GM21786 (cell line): Measurements from ENCODE around the gene SLC12A9.
"Not testable (repeated sequence)": the region's sequence is repeated elsewhere in the genome, so short reads cannot be mapped to it uniquely, and the experiment has no call there.

Experiments
- ATAC-seq: cut with Tn5 transposase; IDR thresholded peaks from one replicate; pipeline ENCODE4 v1.9.1; 2021; ENCODE audit not compliant: unreplicated experiment

SLC12A9 gene

DNA sequence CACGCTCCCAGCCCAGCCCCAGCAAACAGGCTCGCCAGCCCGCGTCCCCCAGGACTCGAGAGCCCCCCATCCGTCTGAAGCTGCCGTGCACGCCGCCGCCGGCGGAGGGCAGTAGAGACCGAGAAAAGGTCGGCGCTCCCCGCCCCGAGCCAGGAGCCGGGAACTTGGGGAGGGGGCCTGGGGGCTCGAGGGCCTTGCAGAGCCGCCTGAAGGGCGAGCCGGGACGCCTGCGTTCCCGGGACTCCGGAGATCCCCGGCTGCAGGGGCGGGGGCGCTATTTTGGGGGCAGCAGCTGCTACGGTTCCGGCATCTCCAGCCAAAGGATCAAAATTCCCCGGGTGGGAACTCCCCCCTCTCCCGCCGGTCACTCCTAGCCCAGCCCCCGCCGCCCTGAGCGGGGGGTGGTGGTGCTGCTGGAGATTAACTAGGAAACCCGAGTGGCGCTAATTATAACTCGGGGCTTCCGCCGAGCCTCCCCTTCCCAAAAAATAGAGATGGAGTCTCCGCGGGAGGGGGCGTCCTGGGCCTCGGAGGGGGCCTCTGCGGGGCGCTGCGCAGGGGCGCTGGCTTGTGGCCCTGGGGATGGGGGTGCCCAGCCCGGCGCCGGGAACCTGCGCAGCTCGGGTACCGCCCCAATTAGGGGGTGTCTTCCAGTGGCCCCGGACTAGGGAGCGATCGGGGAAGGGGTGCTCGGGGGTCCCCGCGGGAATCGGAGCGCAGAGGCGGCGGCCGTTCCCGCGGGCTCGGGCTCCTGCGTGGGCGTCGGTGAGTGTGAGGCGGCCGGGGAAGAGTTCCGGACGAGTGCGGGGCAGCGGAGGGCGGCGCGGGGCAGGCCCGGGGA lies 42.6 kb downstream of the SLC12A9 start:
- ATAC-seq: no peak

DNA sequence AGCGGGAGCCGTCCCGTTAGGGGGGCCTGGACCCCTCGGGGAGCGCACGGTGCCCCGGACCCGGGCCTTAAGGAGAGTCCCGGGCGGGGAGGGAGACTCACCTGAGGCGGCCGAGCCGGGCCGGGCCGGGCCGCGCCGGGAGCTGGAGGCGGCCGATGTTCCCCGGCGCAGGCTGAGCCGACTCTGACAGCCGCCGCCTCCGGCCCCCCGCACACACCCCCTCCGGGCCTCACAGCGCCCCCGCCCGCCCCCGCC lies 43.1 kb downstream of the SLC12A9 start, which contains the start of gene ACHE:
Gene ACHE, minus strand, starts transcription at position 188 of the 255 bp plus-strand sequence. CDS start 1,656 bp downstream, outside the sequence.
- ATAC-seq: no peak

DNA sequence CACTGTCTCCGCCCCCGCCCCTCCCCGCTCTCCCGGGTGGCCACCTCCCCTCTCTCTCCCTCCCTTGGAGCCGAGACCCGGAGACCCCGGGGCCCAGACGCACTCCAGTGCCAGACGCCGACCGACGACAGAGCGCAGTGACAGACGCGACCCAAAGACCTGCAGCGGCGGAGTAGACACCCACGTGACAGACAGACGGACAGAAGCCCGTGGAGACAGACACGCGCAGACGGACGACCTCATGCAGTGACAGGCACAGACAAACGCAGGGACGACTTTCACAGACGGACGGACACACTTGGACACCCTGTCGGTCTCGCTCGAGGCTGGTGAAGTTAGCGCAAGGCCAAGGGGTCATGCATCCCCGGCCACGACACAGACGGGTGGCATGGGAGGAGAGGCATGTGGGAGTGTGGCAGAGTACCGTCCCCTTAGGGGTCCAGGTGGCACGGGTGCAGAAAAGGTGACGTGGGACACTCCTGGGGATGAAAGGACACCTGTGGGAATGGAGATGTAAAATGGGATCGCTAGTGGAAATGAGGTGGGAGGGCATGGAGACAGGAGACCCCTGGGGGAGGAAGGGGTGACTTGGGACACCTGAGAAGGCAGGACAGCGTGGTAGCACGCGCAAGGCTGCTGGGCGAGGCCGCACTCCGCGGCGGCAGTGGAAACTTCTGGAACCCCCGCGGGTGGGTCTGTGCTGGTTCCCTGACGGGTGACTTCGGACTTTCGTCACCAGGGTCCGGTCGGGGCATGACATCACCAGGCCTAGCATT lies 43.6 kb downstream of the SLC12A9 start:
- no peak for ATAC-seq

DNA sequence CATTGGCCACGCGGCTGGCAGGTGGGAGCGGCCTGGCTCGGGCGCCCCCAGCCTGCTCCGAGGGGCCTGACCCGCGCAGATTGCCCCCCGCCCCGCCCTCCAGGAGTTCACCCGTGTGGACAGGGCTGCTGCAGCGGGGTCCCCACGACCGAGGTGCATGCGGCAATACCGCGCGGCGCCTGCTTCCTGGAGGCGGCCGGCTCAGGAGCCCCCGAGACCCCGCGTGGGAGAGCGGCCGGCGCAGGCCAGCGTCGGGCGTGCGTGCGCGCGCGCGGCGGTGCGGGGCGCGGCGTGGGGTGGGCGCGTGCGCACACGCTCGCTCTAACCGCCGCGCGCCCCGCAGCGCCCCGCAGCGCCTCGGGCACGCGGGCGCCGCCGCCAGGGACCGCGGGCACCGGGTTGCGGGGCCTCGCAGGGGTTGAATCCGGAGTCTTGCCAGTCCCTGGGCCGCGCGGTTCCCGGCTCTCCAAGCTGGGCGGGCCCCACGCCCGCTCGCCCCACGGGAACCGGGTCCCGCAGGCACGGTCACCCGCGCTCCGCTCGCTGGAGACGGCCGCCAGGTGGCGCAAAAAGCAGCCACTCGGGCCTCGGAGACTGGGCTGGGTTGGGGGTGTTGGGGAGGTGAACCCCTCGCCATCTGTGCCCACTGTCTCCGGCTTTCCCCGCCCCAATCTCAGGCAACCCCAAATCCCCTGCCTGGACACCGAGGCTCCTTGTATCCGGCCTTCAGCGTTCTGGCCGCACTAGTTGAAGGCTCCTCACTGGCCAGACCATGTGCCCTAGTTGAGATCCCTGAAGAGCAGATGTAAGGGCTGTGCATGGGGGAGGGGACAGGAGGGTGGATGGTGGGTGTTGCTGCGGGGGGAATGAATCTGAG lies 44.5 kb downstream of the SLC12A9 start:
- no peak for ATAC-seq

DNA sequence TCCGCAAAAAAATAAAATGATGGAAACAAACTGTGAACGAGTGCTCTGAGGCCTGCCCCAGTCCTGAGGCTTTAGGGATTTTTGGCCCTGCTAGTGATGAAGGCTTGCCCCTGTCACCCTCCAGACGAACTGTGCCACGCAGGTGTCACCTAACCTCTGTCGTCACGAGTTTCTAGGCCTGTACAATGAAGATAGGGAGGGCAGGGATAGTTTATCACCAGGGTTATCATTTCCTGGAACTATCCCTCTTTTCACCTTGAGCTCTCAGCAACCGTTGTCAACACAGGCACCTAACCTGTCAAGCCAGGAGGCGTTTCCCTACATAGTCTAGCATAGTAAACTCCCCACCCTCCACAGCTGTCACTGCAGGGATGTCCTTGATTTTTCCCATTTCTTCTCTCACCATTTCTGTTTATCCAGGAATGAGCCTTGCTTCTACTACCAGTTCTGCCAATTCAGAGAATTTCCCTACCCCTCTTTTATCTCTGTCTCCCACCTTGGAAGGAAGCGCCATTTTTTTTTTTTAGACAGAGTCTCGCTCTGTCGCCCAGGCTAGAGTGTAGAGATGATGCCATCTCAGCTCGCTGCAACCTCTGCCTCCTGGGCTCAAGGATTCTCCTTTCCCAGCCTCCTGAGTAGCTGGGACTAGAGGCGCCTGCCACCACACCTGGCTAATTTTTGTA lies 45.4 kb downstream of the SLC12A9 start:
- no peak for ATAC-seq

DNA sequence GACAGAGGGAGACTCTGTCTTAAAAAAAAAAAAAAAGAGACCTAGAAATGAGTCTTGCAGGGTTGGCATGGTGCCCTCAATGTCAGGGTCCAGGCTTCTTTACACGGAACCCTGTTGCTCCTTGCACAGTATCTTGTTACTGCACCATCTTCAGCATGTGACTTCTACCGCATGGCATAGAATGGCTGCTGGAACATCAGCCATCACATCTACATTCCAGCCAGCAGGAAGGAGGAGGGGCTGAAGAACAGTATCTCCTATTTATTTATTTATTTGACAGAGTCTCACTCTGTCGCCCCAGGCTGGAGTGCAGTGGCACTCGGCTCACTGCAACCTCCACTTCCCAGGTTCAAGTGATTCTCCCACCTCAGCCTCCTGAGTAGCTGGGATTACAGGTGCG lies 46.9 kb downstream of the SLC12A9 start:
- ATAC-seq: no peak

DNA sequence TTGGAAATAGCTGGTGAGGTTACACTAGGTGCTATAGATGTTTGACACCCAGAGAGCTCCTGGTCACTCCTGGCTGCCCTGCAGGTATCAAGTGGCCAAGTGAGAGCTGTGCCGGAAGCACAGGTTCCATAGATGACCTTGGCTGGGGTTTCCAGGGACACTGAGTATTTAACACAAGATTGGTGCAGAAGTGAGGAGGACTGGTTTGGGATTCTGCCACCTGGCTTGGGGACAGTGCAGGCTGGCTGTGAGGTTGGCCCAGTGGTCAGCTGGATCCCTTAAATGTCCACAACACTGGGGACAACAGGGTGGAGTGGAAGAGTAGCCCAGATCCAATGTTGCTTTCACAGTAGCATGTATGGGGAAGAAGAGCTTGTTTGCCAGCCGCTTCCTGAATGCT lies 48.5 kb downstream of the SLC12A9 start:
- ATAC-seq: no peak

DNA sequence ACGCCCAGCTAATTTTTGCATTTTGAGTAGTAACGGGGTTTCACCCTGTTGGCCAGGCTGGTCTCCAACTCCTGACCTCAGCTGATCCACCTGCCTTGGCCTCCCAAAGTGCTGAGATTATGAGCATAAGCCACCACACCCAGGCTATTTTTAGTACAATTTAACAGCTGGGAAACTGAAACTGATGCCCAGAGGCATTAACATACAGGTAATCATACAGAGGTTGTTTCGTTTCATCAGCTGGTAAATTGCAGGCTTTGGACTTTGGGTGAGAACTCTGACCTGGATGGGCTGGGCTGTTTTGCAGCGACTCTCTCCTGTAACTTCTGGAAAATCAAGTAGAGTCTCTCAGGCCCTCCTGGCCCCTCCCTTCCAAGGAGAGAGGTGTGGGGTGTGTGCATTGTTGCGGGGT lies 49.4 kb downstream of the SLC12A9 start:
- ATAC-seq: no peak

DNA sequence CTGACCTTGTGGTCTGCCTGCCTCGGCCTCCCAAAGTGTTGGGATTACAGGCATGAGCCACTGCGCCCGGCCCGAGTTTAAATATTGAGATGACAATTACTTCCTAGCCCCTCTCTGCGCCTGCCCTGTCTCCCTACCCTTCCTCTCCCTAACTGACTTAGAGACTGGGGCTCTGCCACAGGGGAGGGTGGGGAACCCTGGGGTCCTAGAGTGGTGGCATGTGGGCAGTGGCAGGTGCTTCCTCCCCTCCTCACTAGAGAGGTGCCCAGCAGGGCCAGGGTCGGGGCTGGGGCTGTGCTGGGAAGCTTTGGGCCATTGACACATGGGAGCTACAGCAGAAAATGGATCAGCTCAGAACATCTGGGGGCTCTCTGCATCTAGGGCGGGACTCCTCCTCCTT lies 50.1 kb downstream of the SLC12A9 start:
- ATAC-seq: no peak

DNA sequence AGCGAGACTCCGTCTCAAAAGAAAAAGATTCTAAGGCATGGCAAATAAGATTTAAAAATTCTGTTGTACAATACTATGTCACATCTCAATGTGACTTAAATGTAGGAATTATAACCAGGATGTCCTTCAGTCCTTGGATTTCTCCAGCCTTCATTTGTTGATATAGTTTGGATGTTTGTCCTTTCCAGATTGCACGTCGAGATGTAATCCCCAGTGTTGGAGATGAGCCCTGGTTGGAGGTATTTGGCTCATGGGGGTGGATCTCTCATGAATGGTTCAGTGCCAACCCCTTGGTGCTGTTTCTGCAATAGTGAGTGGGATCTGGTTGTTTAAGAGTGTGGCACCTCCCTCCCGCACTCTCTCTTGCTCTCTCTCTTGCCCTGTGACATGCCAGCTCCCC lies 56.0 kb downstream of the SLC12A9 start:
- no peak for ATAC-seq

DNA sequence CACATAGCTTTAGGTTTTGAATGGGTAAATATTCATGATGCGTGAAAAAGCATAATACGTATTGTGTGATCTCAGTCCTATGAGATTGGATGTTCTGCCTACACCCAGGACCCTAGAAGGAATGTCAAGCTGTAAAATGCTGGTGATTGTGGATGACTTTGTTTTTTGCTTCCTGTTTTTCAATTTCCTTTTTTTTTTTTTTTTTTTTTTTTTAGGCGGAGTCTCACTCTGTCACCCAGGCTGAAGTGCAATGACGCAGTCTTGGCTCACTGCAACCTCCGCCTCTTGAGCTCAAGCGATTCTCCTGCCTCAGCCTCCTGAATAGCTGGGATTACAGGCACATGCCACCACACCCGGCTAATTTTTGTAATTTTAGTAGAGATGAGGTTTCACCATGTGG lies 57.9 kb downstream of the SLC12A9 start:
- not testable (repeated sequence) for ATAC-seq

DNA sequence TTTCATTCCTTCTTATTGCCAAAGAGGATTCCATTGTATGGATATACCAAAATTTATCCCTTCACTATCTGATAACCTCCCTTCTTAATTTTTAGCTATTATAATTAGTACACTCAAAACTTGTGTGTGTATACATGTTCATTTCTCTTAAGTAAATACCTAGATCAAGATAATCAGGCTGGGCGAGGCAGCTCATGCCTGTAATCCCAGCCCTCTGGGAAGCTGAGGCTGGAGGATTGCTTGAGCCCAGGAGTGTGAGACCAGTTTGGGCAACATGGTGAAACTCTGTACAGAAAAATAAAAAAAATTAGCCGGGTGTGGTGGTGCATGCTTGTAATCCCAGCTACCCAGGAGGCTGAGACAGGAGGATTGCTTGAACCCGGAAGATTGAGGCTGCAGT lies 59.0 kb downstream of the SLC12A9 start:
- ATAC-seq: no peak

DNA sequence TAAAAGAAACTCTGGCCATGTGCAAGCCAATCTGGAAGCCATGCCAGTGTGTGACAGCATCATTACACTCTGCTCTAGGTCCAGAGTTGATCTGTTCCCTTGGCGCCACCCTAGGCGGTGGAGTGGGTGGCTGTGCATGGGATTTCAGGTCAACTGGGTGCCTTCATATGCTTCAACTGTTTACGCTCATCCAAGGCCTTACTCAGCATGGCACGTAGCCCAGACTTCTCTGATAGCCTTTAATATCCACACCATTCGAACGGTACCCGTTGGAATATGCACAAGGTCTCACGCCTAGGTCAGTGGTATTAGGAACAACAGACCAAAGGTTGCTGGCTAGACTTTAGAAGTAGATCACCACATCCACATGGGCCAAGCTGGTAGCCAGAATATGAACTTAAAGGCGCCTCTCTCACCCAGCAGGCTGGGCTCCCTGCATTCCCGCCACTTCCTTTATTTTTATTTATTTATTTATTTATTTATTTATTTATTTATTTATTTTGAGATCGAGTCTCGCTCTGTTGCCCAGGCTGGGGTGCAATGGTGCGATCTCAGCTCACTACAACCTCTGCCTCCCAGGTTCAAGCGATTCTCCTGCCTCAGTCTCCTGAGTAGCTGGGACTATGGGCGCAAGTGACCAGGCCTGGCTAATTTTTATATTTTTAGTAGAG lies 61.8 kb downstream of the SLC12A9 start:
- ATAC-seq: no peak

DNA sequence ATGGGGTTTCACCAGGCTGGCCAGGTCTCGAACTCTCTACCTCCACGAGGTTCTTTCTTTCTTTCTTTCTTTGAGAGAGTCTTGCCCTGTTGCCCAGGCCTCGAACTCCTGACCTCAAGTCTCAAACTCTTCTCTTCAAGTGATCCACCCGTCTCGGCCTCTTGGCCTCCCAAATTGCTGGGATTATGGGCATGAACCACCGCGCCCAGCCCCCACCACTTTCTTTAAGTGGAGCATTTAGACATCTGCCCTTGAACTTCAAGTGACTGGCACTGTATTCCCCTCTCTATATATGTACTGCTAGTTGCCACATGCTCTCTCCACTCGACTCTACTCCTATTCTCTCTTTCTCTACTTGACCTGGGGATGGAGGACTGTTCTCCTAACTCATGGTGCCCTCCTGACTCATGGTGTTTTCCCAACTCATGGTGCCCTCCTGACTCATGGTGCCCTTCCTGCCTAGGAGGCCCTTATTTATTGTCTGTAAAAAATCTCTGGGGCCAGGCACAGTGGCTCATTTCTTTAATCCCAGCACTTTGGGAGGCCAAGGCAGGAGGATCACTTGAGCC lies 62.5 kb downstream of the SLC12A9 start:
- no peak for ATAC-seq
